OCI-LY7 (cell line): Measurements from ENCODE around the gene WDR73. TPM values are rescaled to one million over a fixed set of nuclear protein-coding genes. Genes with fewer than 3 reads are reported as not detected.

Experiments used
- Bru-seq: library from RNA; stranded (reverse); fragments of 400-500 nt; gene quantifications from one replicate; lab custom pipeline; 2021; lab: Mats Ljungman, UMichigan
- BruChase-seq, 2 experiments: library from RNA; stranded (reverse); fragments of 400-500 nt; gene quantifications; one replicate each; lab custom pipeline; 2021; lab: Mats Ljungman, UMichigan
- BruUV-seq: library from RNA; stranded (reverse); fragments of 400-500 nt; replicated peaks from 2 replicates; lab custom pipeline; 2021; lab: Mats Ljungman, UMichigan
- CTCF ChIA-PET: fragments of 300-600 bp; sonication (Branson Sonifier 250); formaldehyde crosslinking; loops from one replicate; lab custom pipeline; 2022; ENCODE audit warnings: antibody characterized with exemption; ENCODE audit not compliant: unreplicated experiment; lab: Charles Lee
- POLR2A ChIA-PET: fragments of 300-600 bp; sonication (Branson Sonifier 250); formaldehyde crosslinking; loops from one replicate; lab custom pipeline; 2022; ENCODE audit warnings: antibody characterized with exemption; lab: Charles Lee
- DNase-seq: peaks from one replicate; pipeline ENCODE4 v3.0.0-alpha.2; 2015; ENCODE audit warnings: low spot score
- H2AFZ ChIP-seq: fragments of 200-600 bp; sonication (generic), shearing (Covaris generic); 2 replicates; pipeline ENCODE4 v1.6.1; 2014; ENCODE audit warnings: mild to moderate bottlenecking, antibody characterized with exemption, low read length, moderate library complexity
- H3K27ac ChIP-seq: fragments of 200-600 bp; sonication (generic); 2 replicates; pipeline ENCODE4 v1.5.1; 2014; ENCODE audit warnings: mixed run types, low read depth, mild to moderate bottlenecking, moderate library complexity, low read length, inconsistent platforms; ENCODE audit not compliant: poor library complexity, severe bottlenecking
- H3K36me3 ChIP-seq: fragments of 200-600 bp; sonication (generic); 2 replicates; pipeline ENCODE4 v1.6.1; 2014; ENCODE audit warnings: mild to moderate bottlenecking, antibody characterized with exemption, low read length, moderate library complexity, mixed read lengths; ENCODE audit not compliant: insufficient read depth
- H3K4me1 ChIP-seq: fragments of 200-600 bp; sonication (generic); 2 replicates; pipeline ENCODE4 v1.5.1; 2014; ENCODE audit warnings: mild to moderate bottlenecking, low read length; ENCODE audit not compliant: insufficient read depth, poor library complexity, severe bottlenecking
- H3K4me2 ChIP-seq: fragments of 200-600 bp; sonication (generic); 2 replicates; pipeline ENCODE4 v1.6.1; 2014; ENCODE audit warnings: mild to moderate bottlenecking, low read length
- H3K4me3 ChIP-seq: fragments of 200-600 bp; sonication (generic); 2 replicates; pipeline ENCODE4 v1.5.1; 2014; ENCODE audit warnings: mild to moderate bottlenecking, low read depth, low read length; ENCODE audit not compliant: poor library complexity, severe bottlenecking
- H3K79me2 ChIP-seq: fragments of 200-600 bp; sonication (generic); 2 replicates; pipeline ENCODE4 v1.6.1; 2016; ENCODE audit warnings: low read depth, mild to moderate bottlenecking, low read length, moderate library complexity, mixed read lengths; ENCODE audit not compliant: insufficient read depth
- H3K9me2 ChIP-seq: fragments of 200-600 bp; sonication (generic); 2 replicates; pipeline ENCODE4 v1.6.1; 2016; ENCODE audit warnings: mild to moderate bottlenecking, low read length, mixed read lengths; ENCODE audit not compliant: insufficient read depth
- H3K9me3 ChIP-seq: fragments of 200-600 bp; sonication (generic); 2 replicates; pipeline ENCODE4 v1.6.1; 2014; ENCODE audit warnings: mild to moderate bottlenecking, mixed run types, low read length, mixed read lengths
- H4K20me1 ChIP-seq: fragments of 200-600 bp; sonication (generic); 2 replicates; pipeline ENCODE4 v1.6.1; 2014; ENCODE audit warnings: mild to moderate bottlenecking, antibody characterized with exemption, low read length, moderate library complexity, mixed read lengths; ENCODE audit not compliant: insufficient read depth
- EZH2phosphoT487 ChIP-seq: fragments of 200-600 bp; sonication (generic); IDR thresholded peaks from 2 replicates; pipeline ENCODE4 v1.6.1; 2018; ENCODE audit warnings: low read depth, borderline replicate concordance, mild to moderate bottlenecking, mixed run types, antibody characterized with exemption, low read length, moderate library complexity, mixed read lengths
- intact Hi-C: fragments of 100-400 bp; cut with micrococcal nuclease; formaldehyde crosslinking; loops from one replicate; pipeline ENCODE4 v1.10.0; 2022; ENCODE audit not compliant: unreplicated experiment
- long read RNA-seq: library from polyadenylated mRNA; stranded (forward); transcript quantifications from one replicate; pipeline ENCODE4 v2.0.0, GENCODE V29; 2022
- total RNA-seq, 2 experiments: library from RNA; depleted of rRNA in 1 of 2; stranded (reverse); fragments of >200 nt in 1 of 2; shearing (Covaris generic) in 1 of 2; gene quantifications; 2 replicates each; pipeline ENCODE4 v1.2.3, GENCODE V29; 2014 to 2022
- TF ChIP-seq, protein P1 (sequence below): fragments of 200-600 bp; sonication (generic); conservative IDR thresholded peaks from 2 replicates; pipeline ENCODE4 v1.5.1; 2014; ENCODE audit warnings: mild to moderate bottlenecking, antibody characterized with exemption, low read length, moderate library complexity, mixed read lengths

WDR73 gene
- total RNA-seq (2014; rRNA removed; shearing (Covaris generic)): 29.7 and 38.1 TPM in 2 replicates
- 28.7 TPM in 2 replicates for total RNA-seq (2022)
- percentile 73 among the genes with signal in this experiment for Bru-seq, nascent RNA
- percentile 77 among the genes with signal in this experiment for BruChase-seq, experiment 1, labeled RNA remaining after a 6-hour chase
- BruChase-seq, experiment 2, labeled RNA remaining after a 2-hour chase: percentile 76 among the genes with signal in this experiment
- long read RNA-seq, full-length matches to known transcripts: 6 of 47 reads
- long read RNA-seq, partial matches to known transcripts: 7 of 47 reads
- long read RNA-seq, other reads (novel, unspliced or antisense): 34 of 47 reads

DNA sequence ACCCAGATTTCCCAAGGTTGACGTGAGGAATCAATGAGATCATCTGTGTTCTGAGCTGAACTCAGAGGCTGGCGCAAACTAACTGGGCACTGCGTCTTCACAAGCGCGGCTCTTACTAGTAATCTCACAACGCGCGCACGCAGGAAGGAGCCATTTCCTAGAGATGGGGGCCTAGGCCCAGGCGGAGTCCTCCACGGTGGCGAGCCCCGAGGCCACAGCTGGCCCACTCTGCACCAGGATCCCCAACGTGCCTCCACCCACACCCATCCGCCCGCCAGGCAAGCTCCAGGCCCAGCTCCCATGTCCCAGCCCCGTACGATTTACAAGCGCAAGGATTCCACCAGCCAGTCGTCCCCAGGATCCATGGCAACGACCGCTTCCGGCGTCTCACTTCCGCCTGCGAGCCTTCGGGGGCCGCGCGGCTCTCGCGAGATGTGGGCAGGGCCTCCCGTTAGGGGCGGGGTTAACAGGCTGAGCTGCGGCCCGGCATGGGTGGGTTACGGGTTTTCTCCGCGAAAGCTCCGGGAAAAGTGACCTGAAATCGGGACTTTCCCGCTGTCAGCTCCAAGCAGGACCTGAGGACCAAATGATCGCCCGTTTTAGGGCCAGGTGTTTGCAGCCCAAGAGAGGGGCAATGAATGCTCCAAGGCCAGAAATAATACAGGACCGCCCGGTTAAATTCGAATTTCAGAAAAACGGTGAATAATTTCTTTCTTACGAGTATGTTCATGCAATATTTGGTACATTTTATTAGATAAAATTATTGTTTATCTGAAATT, at the start of gene WDR73:
WDR73 (minus strand) TSS at position 374 of the 779 bp plus-strand sequence; CDS start at position 365, 9 bp downstream.
- ChIA-PET POLR2A (interaction anchor here (0.6 to 2.5 kb wide), 8 partner anchors 11 to 98 kb away, joined by 3 to 14 read pairs (median 4); partner anchors contain the start of gene ZSCAN2), CTCF (interaction anchor here (0.6 to 1.9 kb wide), 4 partner anchors 22 to 224 kb away, joined by 3 to 5 read pairs (median 3); partner anchors contain the start of gene SEC11A)
- H3K9me2 ChIP-seq: no peaks in the 10 kb centered on the region

DNA sequence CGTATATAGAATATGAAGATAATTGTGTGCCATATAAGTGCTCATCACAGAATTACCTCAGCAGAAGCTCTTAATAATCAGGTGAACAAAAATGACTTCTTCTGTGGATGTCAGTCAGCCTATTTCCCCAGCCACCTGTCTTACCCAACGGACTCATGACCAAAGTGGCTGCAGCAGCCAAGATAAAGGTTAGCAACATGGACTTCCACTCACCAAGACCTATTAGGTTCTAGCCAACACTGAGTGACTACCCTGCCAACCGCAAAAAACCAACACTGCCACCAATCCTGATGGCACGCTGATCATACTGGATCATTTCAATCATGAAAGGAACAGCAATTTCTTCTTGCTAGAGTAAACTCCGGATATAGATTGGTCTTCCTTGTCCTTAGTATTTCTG, 49.7 kb upstream of the WDR73 start:
- ChIA-PET POLR2A (interaction anchor here (0.5 to 1.3 kb wide), 3 partner anchors 12 to 85 kb away, joined by 3 to 7 read pairs (median 3); partner anchors contain the start of gene SEC11A), CTCF (no interaction called here)
- H3K9me3 ChIP-seq: no peaks in the 10 kb centered on the region
- intact Hi-C loops: no loop called here
- no peaks in the 10 kb centered on the region for H3K9me2 ChIP-seq
- no peak overlapping the region for H3K4me2 ChIP-seq
- H3K27ac ChIP-seq: no peak overlapping the region
- H2AFZ ChIP-seq: no peak overlapping the region
- TF ChIP-seq, protein P1, sequence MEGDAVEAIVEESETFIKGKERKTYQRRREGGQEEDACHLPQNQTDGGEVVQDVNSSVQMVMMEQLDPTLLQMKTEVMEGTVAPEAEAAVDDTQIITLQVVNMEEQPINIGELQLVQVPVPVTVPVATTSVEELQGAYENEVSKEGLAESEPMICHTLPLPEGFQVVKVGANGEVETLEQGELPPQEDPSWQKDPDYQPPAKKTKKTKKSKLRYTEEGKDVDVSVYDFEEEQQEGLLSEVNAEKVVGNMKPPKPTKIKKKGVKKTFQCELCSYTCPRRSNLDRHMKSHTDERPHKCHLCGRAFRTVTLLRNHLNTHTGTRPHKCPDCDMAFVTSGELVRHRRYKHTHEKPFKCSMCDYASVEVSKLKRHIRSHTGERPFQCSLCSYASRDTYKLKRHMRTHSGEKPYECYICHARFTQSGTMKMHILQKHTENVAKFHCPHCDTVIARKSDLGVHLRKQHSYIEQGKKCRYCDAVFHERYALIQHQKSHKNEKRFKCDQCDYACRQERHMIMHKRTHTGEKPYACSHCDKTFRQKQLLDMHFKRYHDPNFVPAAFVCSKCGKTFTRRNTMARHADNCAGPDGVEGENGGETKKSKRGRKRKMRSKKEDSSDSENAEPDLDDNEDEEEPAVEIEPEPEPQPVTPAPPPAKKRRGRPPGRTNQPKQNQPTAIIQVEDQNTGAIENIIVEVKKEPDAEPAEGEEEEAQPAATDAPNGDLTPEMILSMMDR: no peak
- TF ChIP-seq EZH2phosphoT487: no peak
- peaks cover 19% of the 10 kb centered on the region for H4K20me1 ChIP-seq
- H3K36me3 ChIP-seq: peaks cover 44% of the 10 kb centered on the region; the same call in 1 of the 2 replicates
- peaks cover 7% of the 10 kb centered on the region for H3K4me1 ChIP-seq
- DNase-seq: no peak
- no TSS peak for BruUV-seq
- no peak overlapping the region for H3K4me3 ChIP-seq
- H3K79me2 ChIP-seq: peaks cover 84% of the 10 kb centered on the region

More for the DNA sequence above, at the start of gene WDR73:
- intact Hi-C loops: loop anchor here (1.0 to 2.0 kb wide), 6 partner anchors 55 to 326 kb away; partner anchors contain the start of genes SEC11A and ZNF592
- peaks cover 35% of the 10 kb centered on the region for H3K36me3 ChIP-seq
- H3K4me2 ChIP-seq: peak within 1 kb of the TSS; percentile 91
- no peaks in the 10 kb centered on the region for H3K9me3 ChIP-seq
- BruUV-seq: TSS peak; percentile 76
- TF ChIP-seq, protein P1: no peak
- no peak for TF ChIP-seq EZH2phosphoT487
- H3K27ac ChIP-seq: peak within 1 kb of the TSS; percentile 55
- peak; percentile 97 for DNase-seq
- H3K79me2 ChIP-seq: peaks cover 16% of the 10 kb centered on the region; the same call in 1 of the 2 replicates
- H4K20me1 ChIP-seq: no peaks in the 10 kb centered on the region
- H3K4me1 ChIP-seq: peaks cover 34% of the 10 kb centered on the region
- peak within 1 kb of the TSS; percentile 80 for H3K4me3 ChIP-seq
- peak within 1 kb of the TSS; percentile 79 for H2AFZ ChIP-seq
